Hepatocyte (in vitro differentiated cells): Measurements from ENCODE around the gene SLC9A3. TPM values are rescaled to one million over a fixed set of nuclear protein-coding genes. Genes with fewer than 3 reads are reported as not detected.

Experiments
- DNase-seq: peaks from one replicate; pipeline ENCODE4 v3.0.0-alpha.2; 2016; ENCODE audit warnings: low spot score
- H2AFZ ChIP-seq: fragments of 200-600 bp; sonication (generic); 2 replicates; pipeline ENCODE4 v1.6.0; 2016; ENCODE audit warnings: antibody characterized with exemption, mild to moderate bottlenecking
- H3K27ac ChIP-seq: fragments of 200-600 bp; sonication (generic); 2 replicates; pipeline ENCODE4 v1.5.1; 2016; ENCODE audit warnings: mild to moderate bottlenecking
- H3K27me3 ChIP-seq: fragments of 200-600 bp; sonication (generic); 2 replicates; pipeline ENCODE4 v1.6.1; 2016
- H3K36me3 ChIP-seq: fragments of 200-600 bp; sonication (generic); replicated peaks from 2 replicates; pipeline ENCODE4 v1.5.1; 2016; ENCODE audit warnings: low read depth; ENCODE audit not compliant: insufficient read depth
- H3K4me1 ChIP-seq: fragments of 200-600 bp; sonication (generic); 2 replicates; pipeline ENCODE4 v1.5.1; 2016; ENCODE audit warnings: mild to moderate bottlenecking, moderate library complexity; ENCODE audit not compliant: insufficient read depth
- H3K4me2 ChIP-seq: fragments of 200-600 bp; sonication (generic); 2 replicates; pipeline ENCODE4 v1.6.0; 2016
- H3K4me3 ChIP-seq: fragments of 200-600 bp; sonication (generic); 2 replicates; pipeline ENCODE4 v1.5.1; 2016; ENCODE audit warnings: mild to moderate bottlenecking
- H3K79me2 ChIP-seq: fragments of 200-600 bp; sonication (generic); 2 replicates; pipeline ENCODE4 v1.6.0; 2017; ENCODE audit warnings: mild to moderate bottlenecking
- H3K9me2 ChIP-seq: fragments of 200-600 bp; sonication (generic); replicated peaks from 2 replicates; pipeline ENCODE4 v1.6.0; 2017; ENCODE audit warnings: mild to moderate bottlenecking; ENCODE audit not compliant: insufficient read depth
- H3K9me3 ChIP-seq: fragments of 200-600 bp; sonication (generic); 2 replicates; pipeline ENCODE4 v1.5.1; 2016; ENCODE audit warnings: low read depth, mild to moderate bottlenecking
- H4K20me1 ChIP-seq: fragments of 200-600 bp; sonication (generic); 2 replicates; pipeline ENCODE4 v1.6.0; 2016; ENCODE audit warnings: mild to moderate bottlenecking; ENCODE audit not compliant: insufficient read depth, poor library complexity, severe bottlenecking
- EZH2 ChIP-seq: fragments of 200-600 bp; sonication (generic); IDR thresholded peaks from 2 replicates; pipeline ENCODE4 v1.6.1; 2016; ENCODE audit warnings: antibody characterized with exemption, mild to moderate bottlenecking, borderline replicate concordance
- EZH2phosphoT487 ChIP-seq: fragments of 200-600 bp; sonication (generic); IDR thresholded peaks from one replicate; pipeline ENCODE4 v1.6.1; 2018; ENCODE audit warnings: antibody characterized with exemption, mild to moderate bottlenecking, low read depth, moderate library complexity; ENCODE audit not compliant: unreplicated experiment, severe bottlenecking
- WGBS: methylation state at CpG from one replicate; pipeline ENCODE4 v1.1.6; 2016; ENCODE audit warnings: low lambda C conversion rate; ENCODE audit errors: missing lambda C conversion rate; 5-methylcytosine and 5-hydroxymethylcytosine counted together
- polyA plus RNA-seq: library from polyadenylated mRNA; unstranded; fragments of >200 nt; fragmentation: Nextera tagmentation; extraction: Ambion mirVana; gene quantifications from 2 replicates; pipeline ENCODE4 v1.2.1, GENCODE V29; 2016
- total RNA-seq: library from RNA; depleted of rRNA; stranded (reverse); fragments of >200 nt; gene quantifications from 2 replicates; pipeline ENCODE4 v1.2.3, GENCODE V29; 2014
- TF ChIP-seq, protein P1 (sequence below): fragments of 200-600 bp; sonication (generic); IDR thresholded peaks from 2 replicates; pipeline ENCODE4 v1.5.1; 2016; ENCODE audit warnings: antibody characterized with exemption, mild to moderate bottlenecking; ENCODE audit not compliant: poor library complexity

Gene SLC9A3
- total and polyA plus RNA-seq, 2 experiments from 2014 or later = 4.8 to 7.4 TPM

DNA sequence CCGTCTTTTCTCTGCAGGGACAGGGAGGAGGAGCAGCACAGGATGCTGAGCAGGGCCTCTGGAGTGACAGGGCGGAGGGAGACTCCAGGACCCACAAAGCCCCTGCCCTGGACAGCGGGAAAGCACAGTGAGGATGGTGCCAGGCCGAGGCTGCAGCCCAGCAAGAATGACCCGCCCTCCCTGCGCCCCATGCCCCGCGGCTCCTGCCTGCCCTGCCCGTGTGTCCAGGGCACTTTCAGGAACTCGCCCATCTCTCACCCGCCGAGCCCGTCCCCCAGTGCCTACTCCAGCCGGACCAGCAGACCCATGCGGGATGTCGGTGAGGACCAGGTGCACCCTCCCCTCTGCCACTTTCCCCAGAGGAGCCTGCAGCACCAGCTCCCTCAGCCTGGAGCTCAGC lies 90.4 kb downstream of the SLC9A3 start:
- no peaks in the 10 kb centered on the region for H3K9me2 ChIP-seq
- no peaks in the 10 kb centered on the region for H3K9me3 ChIP-seq
- no peak overlapping the region for H3K4me3 ChIP-seq
- TF ChIP-seq EZH2 (no peak), EZH2phosphoT487 (no peak)
- TF ChIP-seq, protein P1, sequence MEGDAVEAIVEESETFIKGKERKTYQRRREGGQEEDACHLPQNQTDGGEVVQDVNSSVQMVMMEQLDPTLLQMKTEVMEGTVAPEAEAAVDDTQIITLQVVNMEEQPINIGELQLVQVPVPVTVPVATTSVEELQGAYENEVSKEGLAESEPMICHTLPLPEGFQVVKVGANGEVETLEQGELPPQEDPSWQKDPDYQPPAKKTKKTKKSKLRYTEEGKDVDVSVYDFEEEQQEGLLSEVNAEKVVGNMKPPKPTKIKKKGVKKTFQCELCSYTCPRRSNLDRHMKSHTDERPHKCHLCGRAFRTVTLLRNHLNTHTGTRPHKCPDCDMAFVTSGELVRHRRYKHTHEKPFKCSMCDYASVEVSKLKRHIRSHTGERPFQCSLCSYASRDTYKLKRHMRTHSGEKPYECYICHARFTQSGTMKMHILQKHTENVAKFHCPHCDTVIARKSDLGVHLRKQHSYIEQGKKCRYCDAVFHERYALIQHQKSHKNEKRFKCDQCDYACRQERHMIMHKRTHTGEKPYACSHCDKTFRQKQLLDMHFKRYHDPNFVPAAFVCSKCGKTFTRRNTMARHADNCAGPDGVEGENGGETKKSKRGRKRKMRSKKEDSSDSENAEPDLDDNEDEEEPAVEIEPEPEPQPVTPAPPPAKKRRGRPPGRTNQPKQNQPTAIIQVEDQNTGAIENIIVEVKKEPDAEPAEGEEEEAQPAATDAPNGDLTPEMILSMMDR = no peak
- H3K4me2 ChIP-seq = no peak overlapping the region
- peaks cover 14% of the 10 kb centered on the region for H3K4me1 ChIP-seq
- H3K27me3 ChIP-seq = no peaks in the 10 kb centered on the region
- H3K27ac ChIP-seq = no peak overlapping the region
- no peak for DNase-seq
- H3K36me3 ChIP-seq = no peaks in the 10 kb centered on the region
- no peaks in the 10 kb centered on the region for H4K20me1 ChIP-seq
- WGBS = 88% methylated on average over 11 of the region's 16 CpGs
- no peak overlapping the region for H2AFZ ChIP-seq
- H3K79me2 ChIP-seq = no peaks in the 10 kb centered on the region

DNA sequence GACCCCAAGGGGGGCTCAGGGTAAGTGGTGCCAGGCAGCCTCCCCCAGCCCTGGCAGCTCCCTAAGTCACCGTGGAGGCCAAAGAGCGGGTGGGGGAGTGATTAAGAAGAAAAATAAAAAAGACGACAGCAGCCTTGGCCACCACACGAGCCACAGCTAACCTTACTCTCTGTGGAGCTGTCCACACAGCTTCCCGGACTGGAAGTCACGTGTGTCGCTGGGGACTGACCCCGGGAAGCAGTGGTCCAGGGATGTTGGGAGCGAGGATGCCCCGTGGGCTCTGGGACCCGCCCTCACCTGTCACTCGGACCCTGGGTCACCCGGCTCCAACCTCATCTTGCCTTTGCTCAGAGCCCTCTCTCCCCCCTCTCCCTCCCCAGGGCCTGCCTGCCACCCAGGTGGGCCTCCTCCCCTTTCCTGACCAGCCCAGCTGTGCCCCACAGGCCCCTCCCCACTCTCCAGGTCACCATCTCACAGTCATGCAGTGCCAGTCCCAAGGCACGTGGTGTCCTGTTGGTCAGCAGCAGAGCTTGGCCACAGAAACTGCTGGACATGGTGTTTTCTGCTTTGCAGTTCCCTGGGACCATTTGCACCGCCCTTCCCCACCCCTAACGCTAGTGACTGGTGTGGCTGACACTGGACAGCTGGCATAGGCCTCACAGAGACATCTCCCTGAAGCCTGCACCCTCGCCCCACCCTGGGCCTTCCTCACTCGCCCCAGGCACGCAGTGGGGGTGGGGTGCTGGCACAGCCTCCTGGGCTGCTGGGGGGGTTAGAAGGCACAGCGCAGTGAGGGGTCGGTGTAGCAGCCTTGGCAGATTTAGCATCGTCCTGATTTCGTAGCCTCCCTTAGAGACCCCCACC lies 91.1 kb downstream of the SLC9A3 start:
- Histone ChIP-seq H2AFZ (no peak overlapping the region), H3K4me2 (no peak overlapping the region), H3K4me3 (no peak overlapping the region), H3K9me2 (no peaks in the 10 kb centered on the region), H3K79me2 (no peaks in the 10 kb centered on the region), H3K27me3 (no peaks in the 10 kb centered on the region), H3K36me3 (no peaks in the 10 kb centered on the region), H3K9me3 (no peaks in the 10 kb centered on the region), H4K20me1 (no peaks in the 10 kb centered on the region), H3K4me1 (peaks cover 14% of the 10 kb centered on the region), H3K27ac (no peak overlapping the region)
- TF ChIP-seq EZH2phosphoT487 (no peak), EZH2 (no peak)
- TF ChIP-seq, protein P1 = no peak
- DNase-seq = no peak
- 84% methylated on average over 17 of the region's 23 CpGs for WGBS

DNA sequence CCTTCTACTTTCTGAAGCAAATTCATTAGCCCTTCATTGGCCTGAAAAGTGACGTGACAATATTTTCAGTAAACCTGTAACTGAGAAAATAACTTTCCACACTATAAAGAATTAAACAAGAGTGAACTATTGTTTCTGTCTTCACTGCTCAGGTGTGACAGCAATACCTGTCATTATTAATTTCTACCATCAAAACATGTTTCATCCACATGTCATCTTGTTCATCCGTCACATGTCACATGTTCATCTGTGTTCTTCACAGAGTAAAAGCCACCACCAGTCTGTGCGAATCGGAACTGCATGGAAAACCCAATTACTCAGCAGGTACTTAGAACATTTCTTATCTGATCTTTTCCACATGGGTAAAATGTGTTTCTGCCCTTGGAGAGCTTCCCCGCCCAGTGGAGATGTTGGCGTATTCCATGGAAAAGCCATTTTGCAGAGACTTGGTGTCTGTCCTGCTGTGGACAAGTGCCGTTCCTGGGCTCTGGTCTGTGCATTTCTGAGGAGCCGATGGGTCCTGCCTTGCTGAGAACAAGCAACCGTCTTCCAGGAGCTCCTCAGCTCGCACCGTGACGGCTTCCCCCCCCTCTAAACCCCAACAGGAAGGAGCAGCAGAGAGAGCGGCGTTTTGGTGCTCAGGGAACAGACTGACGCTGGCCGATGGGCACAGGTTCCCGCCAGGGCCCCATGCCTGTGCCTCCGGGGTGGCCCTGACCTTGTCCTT lies 91.9 kb downstream of the SLC9A3 start:
- Histone ChIP-seq H3K27me3 (no peaks in the 10 kb centered on the region), H2AFZ (no peak overlapping the region), H3K27ac (no peak overlapping the region), H4K20me1 (no peaks in the 10 kb centered on the region), H3K79me2 (no peaks in the 10 kb centered on the region), H3K9me3 (no peaks in the 10 kb centered on the region), H3K4me1 (peaks cover 14% of the 10 kb centered on the region), H3K4me3 (no peak overlapping the region), H3K36me3 (no peaks in the 10 kb centered on the region), H3K4me2 (no peak overlapping the region), H3K9me2 (no peaks in the 10 kb centered on the region)
- no peak for DNase-seq
- TF ChIP-seq EZH2phosphoT487 (no peak), EZH2 (no peak)
- TF ChIP-seq, protein P1 = no peak
- WGBS = 91% methylated on average over 18 of the region's 18 CpGs
